ENCODE data around the gene LGR5.
"Not testable (repeated sequence)": the region's sequence is repeated elsewhere in the genome, so short reads cannot be mapped to it uniquely, and the experiment has no call there.

Gene LGR5

DNA sequence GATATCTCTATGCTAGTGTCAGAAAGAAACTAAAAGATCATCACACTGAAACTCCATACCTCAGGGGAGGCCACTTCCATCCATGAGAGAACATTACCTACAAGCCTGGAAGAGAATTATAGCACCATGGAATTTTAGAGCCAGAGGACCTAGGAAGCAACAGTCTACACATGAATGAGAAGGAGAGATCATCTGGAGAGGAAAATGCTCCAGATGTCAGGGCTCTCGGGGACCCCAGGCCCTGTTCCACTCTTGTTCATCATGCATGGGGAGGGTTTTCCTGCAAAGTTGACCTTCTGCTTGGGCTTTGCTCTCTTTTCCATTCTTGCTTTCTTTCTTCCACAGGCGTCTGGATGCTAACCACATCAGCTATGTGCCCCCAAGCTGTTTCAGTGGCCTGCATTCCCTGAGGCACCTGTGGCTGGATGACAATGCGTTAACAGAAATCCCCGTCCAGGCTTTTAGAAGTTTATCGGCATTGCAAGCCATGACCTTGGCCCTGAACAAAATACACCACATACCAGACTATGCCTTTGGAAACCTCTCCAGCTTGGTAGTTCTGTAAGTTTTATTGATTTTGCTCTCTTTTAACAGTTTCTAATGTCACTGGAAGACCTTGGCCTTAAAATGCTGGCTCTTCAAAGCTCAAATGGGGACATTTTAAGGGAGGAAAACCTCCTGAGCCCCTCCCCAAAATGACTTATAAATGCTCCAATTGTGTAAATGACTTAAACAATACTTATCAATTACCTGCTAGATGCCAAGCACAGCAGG lies 113.3 kb downstream of the LGR5 start:
- no peak for DNase-seq

DNA sequence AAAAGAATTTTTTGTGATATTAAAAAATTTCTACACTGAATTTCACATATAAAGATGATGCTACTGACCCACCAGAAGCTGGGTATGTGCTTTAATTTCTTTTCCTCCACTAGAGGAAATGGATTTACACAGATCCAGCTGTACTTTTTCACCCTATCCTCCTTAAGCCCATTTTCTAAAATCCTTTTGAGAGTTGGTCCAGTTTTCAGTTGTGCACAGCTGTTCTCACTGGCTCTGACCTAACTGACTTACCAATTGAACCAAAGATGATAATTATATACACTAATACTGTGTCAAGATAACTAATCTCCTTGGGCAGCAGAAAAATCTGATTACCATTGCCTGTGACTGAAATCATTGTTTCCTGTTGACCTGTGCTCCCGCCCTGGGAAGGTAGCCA lies 115.6 kb downstream of the LGR5 start:
- no peak for DNase-seq

DNA sequence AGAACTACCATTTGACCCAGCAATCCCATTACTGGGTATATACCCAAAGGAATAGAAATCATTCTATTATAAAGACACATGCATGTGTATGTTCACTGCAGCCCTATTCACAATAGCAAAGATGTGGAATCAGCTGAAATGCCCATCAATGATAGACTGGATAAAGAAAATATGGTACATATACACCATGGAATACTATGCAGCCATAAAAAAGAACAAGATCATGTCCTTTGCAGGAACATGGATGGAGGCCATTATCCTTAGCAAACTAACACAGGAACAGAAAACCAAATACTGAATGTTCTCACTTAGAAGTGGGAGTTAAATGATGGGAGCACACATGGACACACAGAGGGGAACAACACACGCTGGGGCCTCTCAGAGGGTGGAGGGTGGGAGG lies 116.2 kb downstream of the LGR5 start:
- DNase-seq = not testable (repeated sequence)

DNA sequence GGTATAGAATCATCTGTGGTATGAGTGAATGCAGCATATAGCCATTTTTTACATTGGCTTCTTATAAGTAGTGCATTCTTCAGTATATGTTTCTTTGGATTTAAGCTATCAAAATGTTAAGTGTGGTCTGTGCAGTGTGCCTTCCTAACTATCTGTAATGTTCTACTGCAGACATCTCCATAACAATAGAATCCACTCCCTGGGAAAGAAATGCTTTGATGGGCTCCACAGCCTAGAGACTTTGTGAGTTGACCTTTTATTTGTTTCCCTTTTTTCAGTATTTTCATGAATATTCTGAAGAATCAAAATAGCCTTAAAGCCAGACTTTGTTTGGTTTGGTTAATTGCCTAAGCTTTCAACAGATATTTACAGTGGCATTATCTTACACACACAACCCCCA lies 116.8 kb downstream of the LGR5 start:
- DNase-seq = no peak

DNA sequence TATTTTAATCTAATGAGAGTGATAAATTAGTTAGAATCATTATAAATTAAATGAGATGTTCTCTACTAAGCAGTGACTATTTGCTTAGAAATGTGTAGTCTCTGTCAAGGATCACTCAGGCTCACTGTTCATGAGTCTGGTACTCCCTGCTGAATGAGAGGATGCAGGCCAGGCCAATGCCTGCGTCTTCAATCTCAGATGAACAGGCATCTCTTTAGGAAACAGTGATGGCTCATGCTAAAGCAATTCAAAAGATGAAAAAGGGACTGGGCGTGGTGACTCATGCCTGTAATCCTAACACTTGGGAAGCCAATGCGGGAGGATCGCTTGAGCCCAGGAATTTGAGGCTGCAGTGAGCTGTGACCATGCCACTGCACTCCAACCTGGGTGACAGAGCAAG lies 117.3 kb downstream of the LGR5 start:
- DNase-seq = no peak

DNA sequence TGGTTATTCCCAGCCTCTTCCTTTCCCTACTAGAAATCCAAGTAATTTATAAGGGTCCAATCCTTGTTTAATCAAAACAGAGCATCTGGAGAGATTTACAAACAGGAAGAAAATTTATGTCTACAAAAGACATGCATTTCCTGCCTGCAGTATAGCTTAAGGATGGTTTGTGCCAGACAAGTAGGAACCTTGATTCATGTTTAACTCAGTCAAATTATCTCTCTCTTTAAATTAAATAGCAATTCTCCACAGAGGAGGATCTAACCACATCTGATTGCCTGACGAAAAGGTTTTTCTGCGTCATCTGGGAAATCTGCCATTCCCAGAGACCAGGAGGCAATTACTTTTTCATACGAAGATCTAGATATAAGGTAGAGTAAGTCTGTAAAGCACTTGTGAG lies 118.8 kb downstream of the LGR5 start:
- DNase-seq = no peak

DNA sequence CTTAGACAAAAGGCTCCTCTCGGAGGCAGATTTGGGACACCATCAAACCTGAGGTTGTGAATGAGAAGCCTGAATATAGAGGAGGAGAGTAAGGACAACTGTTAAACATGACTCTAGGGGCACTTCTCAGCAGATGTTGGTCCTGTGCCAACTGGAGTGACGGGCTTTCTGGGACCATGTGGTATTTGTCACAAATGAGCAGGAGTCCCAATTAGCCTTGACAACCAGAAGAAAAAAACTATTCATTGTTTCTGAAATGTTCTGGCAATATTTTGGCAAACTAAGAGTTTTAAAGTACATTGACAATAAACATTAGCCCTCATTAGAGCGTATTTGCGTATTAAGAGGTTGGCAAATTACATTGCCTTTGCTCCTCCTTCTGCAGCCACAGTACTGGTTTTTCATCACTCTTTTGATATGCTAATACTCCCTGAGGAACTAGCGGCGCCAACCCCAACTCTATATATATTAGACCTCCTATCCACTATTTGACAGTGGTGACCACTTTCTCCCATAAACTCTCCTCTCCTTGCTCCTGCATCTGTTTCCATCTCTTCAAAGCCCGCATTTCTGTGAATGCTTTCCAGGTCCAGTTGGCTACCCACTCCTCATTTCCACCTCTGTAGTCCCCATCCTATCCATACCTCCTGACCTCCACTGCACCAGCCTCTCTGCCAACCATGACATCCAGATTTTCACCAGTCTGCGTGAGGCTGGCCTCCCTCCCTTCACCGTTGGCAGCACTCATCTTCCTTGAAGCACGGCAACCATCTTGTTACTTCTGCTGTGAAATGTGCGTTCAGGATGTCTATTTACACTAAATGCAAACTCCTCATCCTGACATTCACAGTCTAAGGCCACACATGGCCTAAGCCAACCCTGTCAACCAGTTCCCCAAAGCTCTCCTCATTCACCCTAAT lies 123.3 kb downstream of the LGR5 start:
- DNase-seq = no peak

DNA sequence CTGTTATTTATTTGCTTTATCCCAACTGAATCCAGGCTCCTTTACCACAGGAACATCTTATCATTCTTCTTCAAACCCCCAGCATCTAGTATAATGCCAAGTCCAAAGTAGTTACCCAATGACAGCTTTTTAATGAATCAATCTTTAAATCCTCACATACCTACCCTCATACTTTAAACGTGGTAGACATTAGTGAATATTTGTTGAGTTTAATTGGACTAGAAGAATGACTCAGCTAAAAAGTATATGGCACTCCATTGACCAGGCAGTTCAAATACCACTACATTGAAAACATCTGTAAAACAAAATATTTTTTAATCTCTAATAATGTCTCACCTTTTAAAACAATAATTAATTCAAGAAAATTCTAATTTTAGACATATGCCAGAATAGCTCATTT lies 125.9 kb downstream of the LGR5 start:
- DNase-seq = no peak

DNA sequence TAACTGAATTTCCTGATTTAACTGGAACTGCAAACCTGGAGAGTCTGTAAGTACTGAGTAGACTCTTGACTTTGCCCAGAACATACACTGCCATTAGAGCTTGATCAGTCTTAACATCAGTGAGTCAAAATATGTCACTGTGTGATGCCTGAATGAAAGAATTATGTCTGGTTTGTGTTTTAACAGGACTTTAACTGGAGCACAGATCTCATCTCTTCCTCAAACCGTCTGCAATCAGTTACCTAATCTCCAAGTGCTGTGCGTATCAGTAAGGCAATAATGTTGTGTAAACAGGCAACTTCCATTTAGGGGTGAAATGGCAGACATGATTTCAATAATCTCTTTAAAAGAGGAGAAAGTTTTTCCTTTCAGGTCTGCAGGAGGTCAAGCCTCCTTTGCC lies 127.1 kb downstream of the LGR5 start:
- no peak for DNase-seq

DNA sequence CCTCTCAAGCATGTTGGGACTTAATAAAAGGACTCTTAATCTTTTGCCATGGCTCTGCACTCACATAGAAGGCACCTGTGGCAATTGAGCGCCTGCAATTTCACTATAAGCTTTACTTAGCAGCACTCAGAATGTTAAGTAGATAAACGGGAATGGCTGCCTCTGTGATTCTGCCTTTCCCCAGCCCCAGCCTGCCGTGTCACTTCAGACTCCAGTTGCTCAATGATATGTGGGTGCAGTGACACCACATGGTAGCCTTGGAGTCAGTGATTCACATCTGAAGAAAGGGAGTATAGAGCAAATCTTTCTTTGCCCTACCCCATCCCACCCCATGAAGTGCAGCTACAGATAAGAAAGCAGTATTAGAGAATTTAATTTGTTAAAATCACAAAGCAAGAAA lies 127.9 kb downstream of the LGR5 start:
- no peak for DNase-seq

DNA sequence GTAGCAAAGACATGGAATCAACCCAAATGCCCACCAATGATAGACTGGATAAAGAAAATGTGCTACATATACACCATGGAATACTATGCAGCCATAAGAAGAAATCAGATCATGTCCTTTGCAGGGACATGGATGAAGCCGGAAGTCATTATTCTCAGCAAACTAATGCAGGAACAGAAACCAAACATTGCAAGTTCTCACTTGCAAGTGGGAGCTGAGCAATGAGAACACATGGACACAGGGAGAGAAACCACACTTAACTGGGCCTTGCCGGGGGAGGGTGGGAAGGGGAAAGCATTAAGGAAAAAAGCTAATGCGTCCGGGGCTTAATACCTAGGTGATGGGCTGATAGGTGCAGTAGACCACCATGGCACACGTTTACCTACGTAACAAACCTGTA lies 130.3 kb downstream of the LGR5 start:
- DNase-seq = not testable (repeated sequence)

DNA sequence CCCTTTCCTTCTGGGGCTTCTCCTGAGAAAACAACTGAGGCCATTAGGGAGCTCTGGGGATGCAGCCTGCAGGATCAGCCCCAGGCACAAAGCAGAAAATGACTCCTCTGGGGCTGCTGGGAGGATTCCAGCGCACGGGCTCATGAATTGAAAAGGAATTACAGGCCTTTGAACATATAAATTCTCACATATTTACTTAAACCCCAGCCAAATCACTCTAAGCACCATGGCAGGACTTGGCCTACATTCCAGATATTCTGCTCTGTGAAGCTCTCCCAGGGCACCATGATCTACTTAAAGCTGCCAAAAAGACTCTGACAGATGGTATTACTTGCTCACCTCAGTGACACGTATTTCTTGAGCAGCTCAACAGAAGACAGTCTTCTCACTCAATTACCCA lies 136.9 kb downstream of the LGR5 start:
- no peak for DNase-seq

DNA sequence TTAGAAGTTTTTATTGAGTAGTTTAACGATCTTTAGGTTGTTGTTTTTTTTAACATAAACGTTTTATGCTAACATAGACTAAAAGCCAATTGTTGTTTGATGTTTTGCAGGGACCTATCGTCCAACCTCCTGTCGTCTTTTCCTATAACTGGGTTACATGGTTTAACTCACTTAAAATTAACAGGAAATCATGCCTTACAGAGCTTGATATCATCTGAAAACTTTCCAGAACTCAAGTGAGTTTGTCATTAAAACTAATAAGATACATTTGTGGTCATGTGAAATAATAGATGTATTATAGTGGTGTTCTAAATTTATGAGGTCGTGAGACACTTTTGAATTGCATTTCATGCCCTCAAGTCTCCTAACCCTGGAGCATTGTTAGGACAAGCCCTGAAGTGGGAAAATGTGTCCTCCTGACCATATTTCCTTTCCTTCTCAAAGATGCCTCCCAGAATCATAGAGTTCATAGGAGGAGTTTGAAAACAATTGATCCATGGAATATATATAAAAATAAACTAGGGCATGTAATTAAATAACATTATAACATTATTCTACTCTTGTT lies 139.2 kb downstream of the LGR5 start:
- DNase-seq = no peak

DNA sequence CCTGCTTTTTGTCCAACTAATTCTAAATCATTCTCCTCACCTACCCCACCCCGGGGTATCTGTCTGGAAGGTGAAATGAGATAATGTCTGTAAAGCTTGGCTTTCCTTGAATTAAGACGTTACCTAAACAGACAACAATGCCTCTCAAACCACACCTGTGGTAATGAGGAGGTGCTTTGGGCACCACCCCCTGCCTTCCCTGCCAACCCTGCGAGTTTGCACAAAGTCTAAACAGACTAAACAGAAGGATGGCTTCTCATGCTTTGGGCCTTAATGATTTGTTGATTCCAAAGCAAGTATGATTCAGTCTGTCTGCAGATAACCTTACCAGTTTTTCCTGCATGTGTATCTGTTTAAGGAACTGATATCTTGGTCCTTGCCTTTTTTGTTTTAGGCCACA lies 141.6 kb downstream of the LGR5 start:
- no peak for DNase-seq

DNA sequence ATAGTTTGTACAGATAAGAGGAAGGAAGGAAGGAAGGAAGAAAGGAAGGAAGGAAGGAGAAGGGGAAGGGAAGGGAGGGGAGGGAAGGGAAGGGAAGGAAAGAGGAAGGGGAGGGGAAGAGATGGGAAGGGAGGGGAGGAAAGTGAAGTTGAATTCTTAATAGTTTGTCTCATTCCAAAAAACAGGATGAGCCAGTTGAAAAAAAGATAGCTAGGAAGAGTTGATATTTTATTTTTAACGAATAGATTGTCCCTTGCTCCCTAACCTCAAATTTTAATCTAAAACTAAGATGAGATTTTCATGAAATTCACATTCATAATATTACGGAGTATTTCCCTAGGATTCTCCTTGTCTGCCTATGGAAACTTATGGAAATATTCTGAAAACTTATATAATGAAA lies 143.3 kb downstream of the LGR5 start:
- no peak for DNase-seq

DNA sequence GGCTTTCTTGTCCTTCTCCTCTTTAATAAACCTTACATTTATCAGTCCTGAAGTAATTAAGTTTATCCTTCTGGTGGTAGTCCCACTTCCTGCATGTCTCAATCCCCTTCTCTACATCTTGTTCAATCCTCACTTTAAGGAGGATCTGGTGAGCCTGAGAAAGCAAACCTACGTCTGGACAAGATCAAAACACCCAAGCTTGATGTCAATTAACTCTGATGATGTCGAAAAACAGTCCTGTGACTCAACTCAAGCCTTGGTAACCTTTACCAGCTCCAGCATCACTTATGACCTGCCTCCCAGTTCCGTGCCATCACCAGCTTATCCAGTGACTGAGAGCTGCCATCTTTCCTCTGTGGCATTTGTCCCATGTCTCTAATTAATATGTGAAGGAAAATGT lies 144.8 kb downstream of the LGR5 start:
- no peak for DNase-seq

DNA sequence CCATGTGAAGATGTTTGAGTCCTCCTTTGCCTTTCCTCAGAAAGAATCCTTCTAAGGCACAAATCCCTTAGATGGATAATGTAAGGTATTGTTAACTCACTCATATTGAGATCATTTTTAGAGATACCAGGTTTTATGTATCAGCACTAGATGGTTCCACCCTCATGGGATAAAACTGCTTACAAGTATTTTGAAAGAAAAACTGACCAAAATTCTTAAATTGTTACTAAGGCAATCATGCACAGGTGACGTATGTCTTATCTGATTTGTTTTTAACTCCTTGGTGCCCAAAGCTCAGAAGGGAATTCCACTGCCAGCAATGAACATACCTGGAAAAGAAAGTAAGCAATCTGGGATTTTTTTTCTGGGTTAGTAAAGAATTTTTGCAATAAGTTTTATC lies 145.6 kb downstream of the LGR5 start:
- no peak for DNase-seq

DNA sequence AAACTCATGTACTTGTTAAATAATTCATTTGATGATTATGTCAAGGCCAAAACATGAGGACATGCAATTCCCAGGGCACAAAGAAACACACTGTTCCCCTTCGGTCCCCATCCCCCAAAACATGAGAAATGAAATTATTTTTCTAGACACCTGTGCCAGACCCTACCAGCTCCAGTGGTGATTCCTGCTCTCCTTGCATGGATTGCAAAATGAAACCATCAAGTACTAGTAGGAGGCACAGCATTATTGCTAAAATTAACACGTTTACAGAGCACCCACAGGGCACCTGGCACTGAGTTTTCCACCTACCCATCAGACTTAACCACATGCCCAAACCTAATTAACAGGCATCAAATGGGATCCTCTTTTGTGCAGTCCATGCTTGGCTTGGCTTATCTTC lies 147.4 kb downstream of the LGR5 start:
- DNase-seq = no peak

DNA sequence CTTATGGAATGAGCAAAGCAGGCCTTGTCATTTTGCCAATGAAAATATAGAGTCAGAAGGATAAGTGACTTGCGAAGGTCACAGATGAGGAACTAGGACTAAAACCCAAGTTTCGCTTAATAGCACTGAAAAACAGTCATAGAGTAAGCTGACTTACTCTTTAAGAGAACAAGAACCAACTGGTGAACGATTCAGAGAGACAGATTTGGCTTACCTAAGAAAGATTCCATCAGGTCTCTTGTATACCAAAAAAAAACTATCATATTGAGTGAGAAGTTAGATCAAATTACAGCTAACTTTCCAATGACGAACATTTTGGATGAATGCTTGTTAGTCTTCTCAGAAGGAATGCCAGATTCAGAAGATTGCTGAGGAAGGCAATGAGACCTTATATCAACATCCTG lies 149.9 kb downstream of the LGR5 start:
- DNase-seq = no peak

DNA sequence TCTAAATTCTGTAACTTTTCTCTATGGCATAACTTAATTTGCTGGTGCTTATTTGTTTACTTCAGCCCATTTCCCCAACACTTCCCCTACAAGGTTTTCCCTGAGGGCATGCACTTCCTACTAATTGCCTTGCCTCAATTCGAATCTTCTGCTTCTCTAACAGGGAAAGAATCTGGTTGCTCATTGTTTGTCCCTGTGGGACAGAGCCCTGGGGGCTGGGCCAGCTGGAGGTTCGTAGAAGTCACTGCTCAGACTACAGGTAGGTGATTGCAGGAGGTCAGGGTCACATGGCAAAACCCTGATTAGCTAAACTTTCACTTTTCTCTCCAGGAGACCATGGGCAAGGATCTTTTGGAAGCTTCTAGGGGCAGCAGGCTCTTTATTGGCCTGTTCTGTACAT lies 152.0 kb downstream of the LGR5 start:
- no peak for DNase-seq

DNA sequence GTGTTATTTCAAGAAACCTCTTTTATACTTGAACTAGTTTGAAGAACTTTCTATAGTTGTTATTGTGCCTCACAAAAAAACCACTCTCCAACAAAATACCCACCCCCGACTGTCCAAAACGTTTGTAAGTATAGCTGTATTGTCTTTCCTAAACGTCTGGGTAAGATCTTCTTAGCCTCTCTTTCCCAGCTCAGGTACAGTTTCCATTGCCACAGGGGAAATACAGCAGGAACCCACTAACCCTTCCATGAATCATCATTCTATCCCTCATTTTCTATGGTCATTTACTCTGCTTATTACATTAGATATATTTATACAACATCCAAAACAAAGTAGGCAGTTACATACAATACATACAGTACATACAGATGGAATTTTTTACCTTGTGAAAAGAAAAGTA lies 153.2 kb downstream of the LGR5 start:
- DNase-seq = no peak

DNA sequence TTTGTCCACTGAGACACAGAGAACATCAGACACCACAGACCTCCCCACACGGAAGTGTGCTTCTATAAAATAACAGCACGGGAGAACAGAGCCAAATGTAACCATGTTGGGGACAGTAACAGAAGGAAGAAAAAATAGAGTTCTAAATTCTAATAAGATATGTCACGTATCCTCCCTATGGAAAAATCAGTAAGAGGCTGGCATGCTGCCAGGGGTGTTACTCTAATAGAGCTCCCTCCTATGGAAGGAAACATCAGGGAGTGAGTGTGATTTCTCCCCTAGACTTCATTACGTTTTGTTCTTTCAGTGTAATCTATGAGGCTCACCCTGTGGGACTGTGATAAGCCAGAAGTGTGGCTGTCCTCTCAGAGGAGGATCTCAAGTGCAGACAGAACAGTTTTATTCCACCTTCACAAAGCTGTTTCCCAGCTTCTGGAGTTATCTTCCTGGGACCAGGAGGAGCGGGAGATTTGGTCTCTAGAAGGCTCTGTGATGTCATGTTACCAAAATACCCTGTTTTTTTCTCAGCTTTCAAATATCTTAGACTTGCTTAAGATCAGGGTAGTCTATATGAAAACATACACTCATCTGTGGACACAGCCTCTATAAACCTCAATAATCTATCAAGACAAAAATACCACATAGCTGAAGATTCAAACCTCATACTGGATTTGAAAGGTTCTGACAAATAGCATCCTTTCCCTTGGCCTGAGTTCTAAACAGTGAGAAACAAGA lies 154.8 kb downstream of the LGR5 start:
- no peak for DNase-seq

DNA sequence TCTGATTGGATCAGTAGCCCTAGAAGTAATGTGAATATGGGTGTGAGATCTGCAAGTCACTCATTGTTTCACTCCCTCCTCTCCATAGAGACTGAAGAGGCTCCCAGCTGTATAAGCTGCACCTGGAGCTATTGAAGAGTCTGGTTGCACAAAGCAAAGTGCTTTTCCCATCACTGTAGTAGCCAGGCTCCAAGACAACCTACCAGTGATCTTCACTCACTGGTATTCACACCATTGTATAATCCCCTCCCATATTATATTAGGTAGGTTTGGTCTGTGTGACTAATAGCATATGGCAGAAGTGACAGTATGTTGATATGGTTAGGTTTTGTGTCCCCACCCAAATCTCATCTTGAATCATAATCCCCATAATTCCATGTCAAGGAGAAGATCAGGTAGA lies 159.6 kb downstream of the LGR5 start:
- no peak for DNase-seq

Measured in activated CD8-positive, alpha-beta memory T cell treated with anti-CD3 and anti-CD28 coated beads for 24 hours (primary cell).